GM12865 (cell line): ENCODE measurements around the gene TMEM139.

ENCODE experiments used
- DNase-seq: peaks from one replicate; pipeline ENCODE4 v3.0.0; 2010; ENCODE audit warnings: low read depth
- H3K4me3 ChIP-seq: 2 replicates; pipeline ENCODE4 v1.5.1; 2011; ENCODE audit warnings: mild to moderate bottlenecking, low read depth, low read length, control low read depth
- TF ChIP-seq, protein P1 (sequence below): IDR thresholded peaks from 2 replicates; pipeline ENCODE4 v1.5.1; 2011; ENCODE audit warnings: low read length, control low read depth, low read depth, inconsistent platforms; ENCODE audit not compliant: insufficient read depth; ENCODE audit errors: missing control alignments

TMEM139 gene

DNA sequence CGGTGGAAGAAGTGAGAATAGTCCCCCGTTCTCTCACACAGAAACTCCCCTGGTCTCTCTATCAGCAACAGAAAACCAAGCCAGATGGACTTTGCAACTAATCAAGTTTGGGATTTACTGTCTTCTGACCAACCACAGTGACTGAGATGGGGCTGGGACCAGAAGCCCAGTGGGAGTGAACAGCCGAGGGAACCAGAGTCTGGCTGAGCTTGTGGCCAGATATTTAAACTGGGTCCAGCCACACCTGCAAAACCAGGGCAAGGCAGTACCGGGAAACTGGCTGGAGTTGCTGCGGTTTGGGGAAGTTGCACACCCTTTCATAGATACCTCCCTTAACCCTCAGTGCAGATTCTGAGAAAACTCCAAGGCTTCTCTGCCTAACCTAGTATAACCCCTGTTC is 15.5 kb upstream of the TMEM139 start:
- TF ChIP-seq, protein P1, sequence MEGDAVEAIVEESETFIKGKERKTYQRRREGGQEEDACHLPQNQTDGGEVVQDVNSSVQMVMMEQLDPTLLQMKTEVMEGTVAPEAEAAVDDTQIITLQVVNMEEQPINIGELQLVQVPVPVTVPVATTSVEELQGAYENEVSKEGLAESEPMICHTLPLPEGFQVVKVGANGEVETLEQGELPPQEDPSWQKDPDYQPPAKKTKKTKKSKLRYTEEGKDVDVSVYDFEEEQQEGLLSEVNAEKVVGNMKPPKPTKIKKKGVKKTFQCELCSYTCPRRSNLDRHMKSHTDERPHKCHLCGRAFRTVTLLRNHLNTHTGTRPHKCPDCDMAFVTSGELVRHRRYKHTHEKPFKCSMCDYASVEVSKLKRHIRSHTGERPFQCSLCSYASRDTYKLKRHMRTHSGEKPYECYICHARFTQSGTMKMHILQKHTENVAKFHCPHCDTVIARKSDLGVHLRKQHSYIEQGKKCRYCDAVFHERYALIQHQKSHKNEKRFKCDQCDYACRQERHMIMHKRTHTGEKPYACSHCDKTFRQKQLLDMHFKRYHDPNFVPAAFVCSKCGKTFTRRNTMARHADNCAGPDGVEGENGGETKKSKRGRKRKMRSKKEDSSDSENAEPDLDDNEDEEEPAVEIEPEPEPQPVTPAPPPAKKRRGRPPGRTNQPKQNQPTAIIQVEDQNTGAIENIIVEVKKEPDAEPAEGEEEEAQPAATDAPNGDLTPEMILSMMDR = no peak
- DNase-seq = no peak
- no peak overlapping the region for H3K4me3 ChIP-seq

DNA sequence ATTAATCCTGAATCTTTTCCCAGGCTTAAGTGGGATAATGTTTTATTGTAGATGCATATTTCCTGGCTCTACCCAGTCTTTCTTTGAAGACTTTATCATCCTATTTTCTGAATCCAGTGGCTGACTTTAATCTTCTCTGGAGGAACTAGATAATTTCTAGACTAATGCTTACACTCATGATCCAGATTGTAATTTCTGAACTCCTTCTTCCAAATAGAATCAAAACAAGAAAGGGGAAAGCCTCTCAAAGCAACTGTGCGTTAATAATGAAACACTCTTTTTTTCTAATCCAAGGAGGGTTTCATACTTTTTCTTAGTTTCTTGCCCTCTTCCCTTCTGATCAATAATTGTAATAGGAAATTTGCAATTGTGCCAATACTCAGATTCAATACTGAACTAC is 13.5 kb upstream of the TMEM139 start:
- DNase-seq = no peak

DNA sequence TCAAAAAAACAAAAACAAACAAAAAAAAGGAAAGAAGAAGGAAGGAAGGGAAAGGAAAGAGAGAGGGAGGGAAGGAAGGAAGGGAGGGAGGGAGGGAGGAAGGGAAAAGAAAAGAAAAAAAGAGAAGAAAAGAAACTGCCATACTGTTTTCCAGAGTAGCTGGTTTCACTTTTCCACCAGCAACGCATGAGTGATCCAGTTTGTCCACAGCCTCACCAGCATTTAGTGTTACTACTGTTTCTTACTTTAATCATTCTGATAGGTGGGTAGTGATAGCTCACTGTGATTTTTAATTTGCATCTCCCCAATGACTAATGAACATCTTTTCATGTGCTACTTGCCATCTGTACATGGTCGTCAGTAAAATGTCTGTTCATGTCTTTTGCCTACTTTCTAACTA is 11.9 kb upstream of the TMEM139 start:
- no peak for DNase-seq
- TF ChIP-seq, protein P1 = no peak

More for the DNA sequence above, 13.5 kb upstream of the TMEM139 start:
- H3K4me3 ChIP-seq = no peak overlapping the region
- TF ChIP-seq, protein P1 = no peak

DNA sequence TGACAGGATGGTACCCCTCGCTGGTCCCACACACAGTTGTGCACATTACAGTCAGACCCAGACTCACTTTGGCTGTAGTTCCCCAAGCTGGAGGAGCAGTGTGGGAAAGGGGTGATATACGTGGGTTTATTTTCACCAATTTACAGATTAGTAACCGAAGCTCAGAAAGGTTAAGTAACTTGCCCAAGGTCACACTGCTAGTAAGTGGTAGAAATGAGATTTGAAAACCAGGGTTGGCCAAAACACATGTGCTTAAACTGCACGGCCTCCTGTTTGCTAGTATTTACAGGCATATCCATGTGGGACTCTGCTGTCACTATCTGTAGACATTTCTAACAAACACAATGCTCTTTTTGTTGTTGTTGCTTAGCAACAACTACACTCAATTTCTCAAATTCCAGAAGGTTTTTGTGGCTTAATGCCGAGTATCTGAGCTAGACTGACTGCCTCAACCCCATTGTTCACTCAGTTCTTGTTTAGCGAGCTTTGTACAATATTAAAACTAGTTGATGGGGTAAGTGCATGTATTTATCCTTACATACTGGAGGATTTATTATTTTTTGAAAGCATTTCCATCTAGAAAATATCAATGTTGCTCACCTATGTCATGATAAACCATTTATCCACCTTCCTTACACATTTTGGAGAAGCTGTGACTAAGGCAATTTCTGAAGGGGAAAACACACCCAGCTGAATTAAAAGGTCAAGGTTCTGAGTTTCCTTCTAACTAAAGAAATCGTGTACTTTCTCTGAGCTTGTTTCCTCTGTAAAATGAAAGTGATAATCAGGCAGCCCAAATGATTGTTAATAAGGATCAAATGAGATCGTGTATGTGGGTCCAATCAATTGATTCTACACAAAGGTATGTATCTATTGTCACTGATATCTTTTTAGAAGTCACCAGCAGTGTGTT is 5.3 kb upstream of the TMEM139 start:
- no peak for DNase-seq
- TF ChIP-seq, protein P1 = no peak
- H3K4me3 ChIP-seq = no peak overlapping the region

More for the DNA sequence above, 11.9 kb upstream of the TMEM139 start:
- H3K4me3 ChIP-seq = no peak overlapping the region

DNA sequence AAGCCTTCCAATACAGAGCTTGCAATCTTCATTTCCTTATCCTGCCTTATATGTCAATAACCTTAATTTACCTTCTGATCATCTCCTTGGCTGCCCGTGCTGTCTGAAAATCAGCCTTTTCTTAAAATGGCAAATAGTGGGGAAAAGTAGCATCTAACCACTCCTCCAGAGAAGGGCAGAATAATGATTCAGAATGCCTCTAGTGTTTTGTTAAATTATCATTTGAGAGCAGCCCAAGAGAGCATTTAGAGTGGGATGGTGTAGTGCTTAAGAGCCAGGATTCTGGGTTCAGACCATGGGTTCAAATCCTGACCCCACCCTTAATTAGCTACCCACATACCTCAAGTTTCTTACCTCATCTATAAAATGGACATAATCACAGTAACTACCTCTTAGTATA is 4.6 kb upstream of the TMEM139 start:
- TF ChIP-seq, protein P1 = no peak
- no peak for DNase-seq
- no peak overlapping the region for H3K4me3 ChIP-seq

DNA sequence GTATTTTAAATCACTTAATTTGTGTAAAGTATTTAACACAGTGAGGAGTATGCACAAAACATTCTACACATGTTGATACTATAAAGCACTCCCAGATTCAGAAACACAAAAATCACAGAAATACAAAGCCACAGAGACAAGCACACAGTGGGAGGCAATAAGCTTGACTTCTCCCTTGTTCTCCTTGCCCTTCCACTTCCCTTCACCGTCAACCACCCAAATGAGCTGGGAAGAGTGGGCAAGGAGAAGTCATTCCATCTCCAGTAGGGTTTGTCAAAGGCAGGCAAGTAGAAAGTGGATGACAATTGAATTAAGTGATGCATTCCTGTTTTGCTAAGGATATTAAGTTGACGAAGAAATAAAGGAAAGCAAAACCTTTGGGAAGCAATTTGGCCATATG is 4.2 kb upstream of the TMEM139 start:
- TF ChIP-seq, protein P1 = no peak
- no peak overlapping the region for H3K4me3 ChIP-seq
- DNase-seq = no peak
